Testis (tissue), 3 donors: ENCODE measurements around the gene PTCSC3. TPM values are rescaled to one million over a fixed set of nuclear protein-coding genes. Genes with fewer than 3 reads are reported as not detected.

ENCODE experiments used
- DNase-seq: peaks from one replicate; pipeline ENCODE4 v3.0.0-alpha.2; 2019
- H3K27ac ChIP-seq, 2 donors: fragments of 200-600 bp; sonication (generic); one replicate each; pipeline ENCODE4 v1.5.1; 2019
- H3K27me3 ChIP-seq: fragments of 200-600 bp; sonication (generic); one replicate; pipeline ENCODE4 v1.5.1; 2019
- H3K36me3 ChIP-seq: fragments of 200-600 bp; sonication (generic); one replicate; pipeline ENCODE4 v1.5.1; 2017; ENCODE audit warnings: low read depth; ENCODE audit errors: missing control alignments
- H3K4me1 ChIP-seq: fragments of 200-600 bp; sonication (generic); one replicate; pipeline ENCODE4 v1.5.1; 2019
- H3K4me3 ChIP-seq, 2 donors: fragments of 200-600 bp; sonication (generic); one replicate each; pipeline ENCODE4 v1.5.1; 2017 to 2019
- H3K9me3 ChIP-seq: fragments of 200-600 bp; sonication (generic); one replicate; pipeline ENCODE4 v1.5.1; 2017
- POLR2A ChIP-seq: fragments of 450-650 bp; IDR thresholded peaks from one replicate; pipeline ENCODE4 v1.6.1; 2017; ENCODE audit warnings: antibody characterized with exemption, mild to moderate bottlenecking, moderate library complexity
- WGBS, 2 donors: methylation state at CpG; one replicate each; pipeline ENCODE4 v1.1.5; 2018; 5-methylcytosine and 5-hydroxymethylcytosine counted together
- intact Hi-C: fragments of 100-400 bp; cut with DNase I; formaldehyde crosslinking; loops from one replicate; pipeline ENCODE4 v1.15.1; 2023; ENCODE audit warnings: low total_unique reads
- polyA plus RNA-seq: library from polyadenylated mRNA; stranded (reverse); fragments of 350-450 nt; fragmentation: Illumina TruSeq; extraction: RNeasy Lipid Tissue Mini Kit (QIAGEN cat#74804); gene quantifications from one replicate; pipeline ENCODE4 v1.2.3, GENCODE V29; 2014; ENCODE audit warnings: low read depth, low replicate concordance; ENCODE audit not compliant: insufficient read depth
- total RNA-seq, 2 donors: library from RNA; depleted of rRNA; stranded (reverse); fragments of >200 nt; gene quantifications; one replicate each; pipeline ENCODE4 v1.2.3, GENCODE V29; 2016
- TF ChIP-seq, protein P1 (sequence below), 3 experiments: fragments of 450-650 bp in 2 of 3; fragments of 200-600 bp in 1 of 3; sonication (generic) in 1 of 3; IDR thresholded peaks; one replicate each; pipeline ENCODE4 v1.5.1; 2016 to 2019; ENCODE audit warnings: antibody characterized with exemption in 3 of 3, mild to moderate bottlenecking in 2 of 3, moderate library complexity in 1 of 3

The PTCSC3 gene
- total and polyA plus RNA-seq, 3 donors from 2014 or later, result not detected

DNA sequence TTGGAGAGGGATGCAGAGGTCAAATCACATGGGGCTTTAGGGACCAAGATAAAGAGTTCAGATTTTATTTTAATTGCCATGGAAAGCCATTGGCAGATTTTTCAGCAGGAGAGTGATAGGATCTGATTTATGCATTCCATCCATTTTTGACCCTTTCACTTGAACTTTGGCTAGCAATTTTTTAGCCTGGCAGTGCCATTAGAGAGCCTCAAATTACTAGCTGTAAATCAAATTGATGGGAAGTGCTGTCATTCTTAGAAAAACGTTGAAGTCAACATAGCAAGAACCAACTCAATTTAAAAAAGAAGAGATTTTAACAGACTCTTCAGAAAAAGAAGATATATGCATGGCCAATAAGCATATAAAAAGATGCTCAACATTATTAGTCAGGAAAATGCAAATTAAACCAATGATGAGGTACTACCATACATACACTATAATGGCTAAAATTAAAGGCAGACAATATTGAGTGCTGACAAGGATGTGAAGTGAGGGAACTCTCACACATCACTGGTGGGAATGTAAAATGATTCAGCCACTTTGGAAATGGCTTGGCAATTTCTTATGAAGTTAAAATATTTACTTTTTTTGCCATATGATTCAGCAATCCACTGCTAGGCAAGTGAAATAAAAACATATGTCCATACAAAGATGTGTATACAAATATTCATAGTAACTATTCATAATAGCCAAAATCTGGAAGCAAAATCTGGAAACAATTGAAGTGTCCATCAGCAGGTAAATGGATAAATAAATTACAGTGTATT is 89.7 kb downstream of the PTCSC3 start:
- Histone ChIP-seq H3K4me1 (no peaks in the 10 kb centered on the region), H3K36me3 (no peaks in the 10 kb centered on the region), H3K27me3 (no peaks in the 10 kb centered on the region), H3K9me3 (no peaks in the 10 kb centered on the region), H3K4me3 (no peak overlapping the region), H3K27ac (no peak overlapping the region)
- 7 to 8% methylated on average over 1 of the region's 1 CpG for WGBS, 2 donors
- DNase-seq, result no peak
- intact Hi-C loops, result no loop called here
- TF ChIP-seq, protein P1, sequence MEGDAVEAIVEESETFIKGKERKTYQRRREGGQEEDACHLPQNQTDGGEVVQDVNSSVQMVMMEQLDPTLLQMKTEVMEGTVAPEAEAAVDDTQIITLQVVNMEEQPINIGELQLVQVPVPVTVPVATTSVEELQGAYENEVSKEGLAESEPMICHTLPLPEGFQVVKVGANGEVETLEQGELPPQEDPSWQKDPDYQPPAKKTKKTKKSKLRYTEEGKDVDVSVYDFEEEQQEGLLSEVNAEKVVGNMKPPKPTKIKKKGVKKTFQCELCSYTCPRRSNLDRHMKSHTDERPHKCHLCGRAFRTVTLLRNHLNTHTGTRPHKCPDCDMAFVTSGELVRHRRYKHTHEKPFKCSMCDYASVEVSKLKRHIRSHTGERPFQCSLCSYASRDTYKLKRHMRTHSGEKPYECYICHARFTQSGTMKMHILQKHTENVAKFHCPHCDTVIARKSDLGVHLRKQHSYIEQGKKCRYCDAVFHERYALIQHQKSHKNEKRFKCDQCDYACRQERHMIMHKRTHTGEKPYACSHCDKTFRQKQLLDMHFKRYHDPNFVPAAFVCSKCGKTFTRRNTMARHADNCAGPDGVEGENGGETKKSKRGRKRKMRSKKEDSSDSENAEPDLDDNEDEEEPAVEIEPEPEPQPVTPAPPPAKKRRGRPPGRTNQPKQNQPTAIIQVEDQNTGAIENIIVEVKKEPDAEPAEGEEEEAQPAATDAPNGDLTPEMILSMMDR (IDR thresholded peaks at IDR 0.05), result no peak
- TF ChIP-seq POLR2A, result no peak

DNA sequence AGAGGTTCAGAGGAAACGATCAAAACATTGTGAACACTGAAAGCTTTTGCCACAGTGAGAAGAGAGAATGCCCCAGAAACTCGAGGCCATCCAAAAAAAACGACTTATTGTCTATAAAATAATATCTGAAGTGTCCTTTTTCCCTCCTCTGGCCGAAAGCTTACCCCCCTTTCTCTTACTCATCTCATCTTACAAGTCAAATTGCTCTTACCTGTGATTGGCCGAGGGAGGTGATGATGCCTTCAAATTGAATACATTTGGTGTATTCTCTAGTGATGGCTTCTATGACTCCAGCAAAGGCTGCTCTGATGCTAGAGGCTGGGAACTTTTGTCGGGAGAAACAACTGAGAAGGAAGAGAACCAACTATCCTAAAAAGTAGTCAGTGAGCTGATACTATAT is 90.7 kb downstream of the PTCSC3 start:
- intact Hi-C loops, result no loop called here
- no peak for DNase-seq
- H3K27me3 ChIP-seq, result no peaks in the 10 kb centered on the region
- 62 to 63% methylated on average over 6 of the region's 6 CpGs for WGBS, 2 donors
- no peak overlapping the region for H3K4me3 ChIP-seq
- H3K9me3 ChIP-seq, result no peaks in the 10 kb centered on the region
- TF ChIP-seq, protein P1 (IDR thresholded peaks at IDR 0.05), result no peak
- no peak for TF ChIP-seq POLR2A
- no peak overlapping the region for H3K27ac ChIP-seq
- no peaks in the 10 kb centered on the region for H3K4me1 ChIP-seq
- no peaks in the 10 kb centered on the region for H3K36me3 ChIP-seq

Other genes starting within 250 kb of the PTCSC3 start
- gene MBIP, start 143.9 kb upstream of the PTCSC3 start, total RNA-seq, result 10 to 100 TPM; 21.0 to 22.1 TPM
- gene MBIP, start 143.9 kb upstream of the PTCSC3 start, polyA plus RNA-seq, result 27.5 TPM